Mucosa of stomach (tissue), 1 donor: Measurements from ENCODE around the gene PLEKHG7.

Source experiments
- H3K27me3 ChIP-seq: one replicate; pipeline ENCODE4 v1.7.0; 2013; ENCODE audit warnings: mild to moderate bottlenecking, low read length; ENCODE audit not compliant: control insufficient read depth, insufficient read depth
- H3K36me3 ChIP-seq: one replicate; pipeline ENCODE4 v1.7.0; 2013; ENCODE audit warnings: low read length; ENCODE audit not compliant: control insufficient read depth, insufficient read depth
- H3K4me1 ChIP-seq: one replicate; pipeline ENCODE4 v1.7.0; 2013; ENCODE audit warnings: mild to moderate bottlenecking, low read length; ENCODE audit not compliant: control insufficient read depth, insufficient read depth
- H3K4me3 ChIP-seq: one replicate; pipeline ENCODE4 v1.7.0; 2013; ENCODE audit warnings: low read length
- H3K9ac ChIP-seq: one replicate; pipeline ENCODE4 v1.7.0; 2013; ENCODE audit warnings: mild to moderate bottlenecking, low read length, moderate library complexity
- H3K9me3 ChIP-seq: one replicate; pipeline ENCODE4 v1.7.0; 2013; ENCODE audit warnings: mild to moderate bottlenecking, low read length, moderate library complexity; ENCODE audit not compliant: control insufficient read depth
- donor health status: Pancreatic carcinoma.

The PLEKHG7 gene

GRCh38 chr12:92718483-92718990 lies 15.7 kb downstream of the PLEKHG7 start:
- no peak overlapping the region for H3K4me3 ChIP-seq
- H3K36me3 ChIP-seq, result no peaks in the 10 kb centered on the region
- H3K9ac ChIP-seq, result no peak overlapping the region
- no peaks in the 10 kb centered on the region for H3K9me3 ChIP-seq
- no peaks in the 10 kb centered on the region for H3K4me1 ChIP-seq
- H3K27me3 ChIP-seq, result no peaks in the 10 kb centered on the region

GRCh38 chr12:92719674-92720073 lies 16.9 kb downstream of the PLEKHG7 start:
- no peaks in the 10 kb centered on the region for H3K36me3 ChIP-seq
- no peaks in the 10 kb centered on the region for H3K4me1 ChIP-seq
- no peaks in the 10 kb centered on the region for H3K9me3 ChIP-seq
- no peak overlapping the region for H3K4me3 ChIP-seq
- H3K27me3 ChIP-seq, result no peaks in the 10 kb centered on the region
- no peak overlapping the region for H3K9ac ChIP-seq

GRCh38 chr12:92721130-92721529 lies 18.3 kb downstream of the PLEKHG7 start:
- Histone ChIP-seq H3K9ac (no peak overlapping the region), H3K4me1 (no peaks in the 10 kb centered on the region), H3K9me3 (no peaks in the 10 kb centered on the region), H3K4me3 (no peak overlapping the region), H3K36me3 (no peaks in the 10 kb centered on the region), H3K27me3 (no peaks in the 10 kb centered on the region)

- H3K4me1 ChIP-seq, result no peaks in the 10 kb centered on the region
- no peaks in the 10 kb centered on the region for H3K27me3 ChIP-seq
- no peaks in the 10 kb centered on the region for H3K9me3 ChIP-seq
- H3K36me3 ChIP-seq, result no peaks in the 10 kb centered on the region
- no peak overlapping the region for H3K4me3 ChIP-seq
- no peak overlapping the region for H3K9ac ChIP-seq
These were observed 18.9 kb downstream of the PLEKHG7 start for GRCh38 chr12:92721656-92722055.

GRCh38 chr12:92722897-92723296 lies 20.1 kb downstream of the PLEKHG7 start:
- no peak overlapping the region for H3K9ac ChIP-seq
- no peak overlapping the region for H3K4me3 ChIP-seq
- H3K36me3 ChIP-seq, result no peaks in the 10 kb centered on the region
- H3K4me1 ChIP-seq, result no peaks in the 10 kb centered on the region
- H3K27me3 ChIP-seq, result no peaks in the 10 kb centered on the region
- H3K9me3 ChIP-seq, result no peaks in the 10 kb centered on the region

- Histone ChIP-seq H3K27me3 (no peaks in the 10 kb centered on the region), H3K36me3 (no peaks in the 10 kb centered on the region), H3K9ac (no peak overlapping the region), H3K4me3 (no peak overlapping the region), H3K9me3 (no peaks in the 10 kb centered on the region), H3K4me1 (no peaks in the 10 kb centered on the region)
These were observed 24.1 kb downstream of the PLEKHG7 start for GRCh38 chr12:92726850-92727249.

- H3K27me3 ChIP-seq, result no peaks in the 10 kb centered on the region
- no peak overlapping the region for H3K9ac ChIP-seq
- no peak overlapping the region for H3K4me3 ChIP-seq
- H3K9me3 ChIP-seq, result no peaks in the 10 kb centered on the region
- no peaks in the 10 kb centered on the region for H3K36me3 ChIP-seq
- no peaks in the 10 kb centered on the region for H3K4me1 ChIP-seq
These were observed 27.1 kb downstream of the PLEKHG7 start for GRCh38 chr12:92729773-92730305.

GRCh38 chr12:92730758-92731157 lies 28.0 kb downstream of the PLEKHG7 start:
- no peaks in the 10 kb centered on the region for H3K36me3 ChIP-seq
- no peaks in the 10 kb centered on the region for H3K4me1 ChIP-seq
- H3K4me3 ChIP-seq, result no peak overlapping the region
- H3K9ac ChIP-seq, result no peak overlapping the region
- H3K9me3 ChIP-seq, result no peaks in the 10 kb centered on the region
- H3K27me3 ChIP-seq, result no peaks in the 10 kb centered on the region

- H3K9ac ChIP-seq, result no peak overlapping the region
- H3K9me3 ChIP-seq, result no peaks in the 10 kb centered on the region
- no peaks in the 10 kb centered on the region for H3K4me1 ChIP-seq
- no peaks in the 10 kb centered on the region for H3K27me3 ChIP-seq
- no peak overlapping the region for H3K4me3 ChIP-seq
- no peaks in the 10 kb centered on the region for H3K36me3 ChIP-seq
These were observed 29.4 kb downstream of the PLEKHG7 start for GRCh38 chr12:92732216-92732615.

GRCh38 chr12:92732716-92733115 lies 29.9 kb downstream of the PLEKHG7 start:
- H3K9ac ChIP-seq, result no peak overlapping the region
- H3K4me3 ChIP-seq, result no peak overlapping the region
- H3K27me3 ChIP-seq, result no peaks in the 10 kb centered on the region
- H3K9me3 ChIP-seq, result no peaks in the 10 kb centered on the region
- H3K36me3 ChIP-seq, result no peaks in the 10 kb centered on the region
- H3K4me1 ChIP-seq, result no peaks in the 10 kb centered on the region

GRCh38 chr12:92733181-92733580 lies 30.4 kb downstream of the PLEKHG7 start:
- Histone ChIP-seq H3K9me3 (no peaks in the 10 kb centered on the region), H3K4me1 (no peaks in the 10 kb centered on the region), H3K27me3 (no peaks in the 10 kb centered on the region), H3K9ac (no peak overlapping the region), H3K4me3 (no peak overlapping the region), H3K36me3 (no peaks in the 10 kb centered on the region)

- H3K27me3 ChIP-seq, result no peaks in the 10 kb centered on the region
- no peaks in the 10 kb centered on the region for H3K4me1 ChIP-seq
- H3K4me3 ChIP-seq, result no peak overlapping the region
- no peak overlapping the region for H3K9ac ChIP-seq
- no peaks in the 10 kb centered on the region for H3K36me3 ChIP-seq
- no peaks in the 10 kb centered on the region for H3K9me3 ChIP-seq
These were observed 30.9 kb downstream of the PLEKHG7 start for GRCh38 chr12:92733661-92734060.

- H3K9ac ChIP-seq, result no peak overlapping the region
- no peak overlapping the region for H3K4me3 ChIP-seq
- H3K9me3 ChIP-seq, result no peaks in the 10 kb centered on the region
- H3K36me3 ChIP-seq, result no peaks in the 10 kb centered on the region
- no peaks in the 10 kb centered on the region for H3K4me1 ChIP-seq
- H3K27me3 ChIP-seq, result no peaks in the 10 kb centered on the region
These were observed 32.4 kb downstream of the PLEKHG7 start for GRCh38 chr12:92735131-92735721.
